Measurements from ENCODE around the gene PJA2.

- no peak for TF ChIP-seq HMGA2 (CRISPR knock-in tag; IDR thresholded peaks at IDR 0.05)
- TF ChIP-seq CTCF (IDR thresholded peaks at IDR 0.05): no peak
- no peak for TF ChIP-seq SMAD4 (CRISPR knock-in tag; IDR thresholded peaks at IDR 0.05)
- TF ChIP-seq TEAD4 (CRISPR knock-in tag; IDR thresholded peaks at IDR 0.05): no peak
- no peak for TF ChIP-seq MXD4 (CRISPR knock-in tag; IDR thresholded peaks at IDR 0.05; ENCODE audit: borderline replicate concordance)
Measured at GRCh38 chr5:109351988-109352864, 57.5 kb downstream of the PJA2 start.
